ENCODE results near the gene TRMO.

TRMO gene

GRCh38 chr9:97892421-97892820, 29.9 kb downstream of the TRMO start:
- Histone ChIP-seq H3K4me1 (ENCODE audit: control insufficient read depth, insufficient read depth, low read length) (no peaks in the 10 kb centered on the region), H3K4me3 (ENCODE audit: low read length) (no peak overlapping the region), H3K27ac (ENCODE audit: low read depth, low read length) (no peak overlapping the region), H3K36me3 (ENCODE audit: control insufficient read depth, insufficient read depth, low read length) (no peaks in the 10 kb centered on the region), H3K27me3 (ENCODE audit: control insufficient read depth, insufficient read depth, low read length) (no peaks in the 10 kb centered on the region), H3K9ac (ENCODE audit: low read length) (no peak overlapping the region)

GRCh38 chr9:97891736-97892135, 30.6 kb downstream of the TRMO start:
- H3K27me3 ChIP-seq (ENCODE audit: control insufficient read depth, insufficient read depth, low read length): no peaks in the 10 kb centered on the region
- no peaks in the 10 kb centered on the region for H3K36me3 ChIP-seq (ENCODE audit: control insufficient read depth, insufficient read depth, low read length)
- H3K9ac ChIP-seq (ENCODE audit: low read length): no peak overlapping the region
- H3K4me1 ChIP-seq (ENCODE audit: control insufficient read depth, insufficient read depth, low read length): no peaks in the 10 kb centered on the region
- no peak overlapping the region for H3K4me3 ChIP-seq (ENCODE audit: low read length)
- H3K27ac ChIP-seq (ENCODE audit: low read depth, low read length): no peak overlapping the region

GRCh38 chr9:97889941-97890887, 32.1 kb downstream of the TRMO start:
- H3K36me3 ChIP-seq (ENCODE audit: control insufficient read depth, insufficient read depth, low read length): no peaks in the 10 kb centered on the region

GRCh38 chr9:97880336-97880735, 42.0 kb downstream of the TRMO start:
- Histone ChIP-seq H3K36me3 (ENCODE audit: control insufficient read depth, insufficient read depth, low read length) (no peaks in the 10 kb centered on the region), H3K27ac (ENCODE audit: low read depth, low read length) (no peak overlapping the region), H3K27me3 (ENCODE audit: control insufficient read depth, insufficient read depth, low read length) (no peaks in the 10 kb centered on the region), H3K4me3 (ENCODE audit: low read length) (no peak overlapping the region), H3K4me1 (ENCODE audit: control insufficient read depth, insufficient read depth, low read length) (no peaks in the 10 kb centered on the region), H3K9ac (ENCODE audit: low read length) (no peak overlapping the region)

More at GRCh38 chr9:97889941-97890887, 32.1 kb downstream of the TRMO start:
- no peak overlapping the region for H3K9ac ChIP-seq (ENCODE audit: low read length)
- H3K27ac ChIP-seq (ENCODE audit: low read depth, low read length): no peak overlapping the region
- no peaks in the 10 kb centered on the region for H3K4me1 ChIP-seq (ENCODE audit: control insufficient read depth, insufficient read depth, low read length)
- no peaks in the 10 kb centered on the region for H3K27me3 ChIP-seq (ENCODE audit: control insufficient read depth, insufficient read depth, low read length)
- H3K4me3 ChIP-seq (ENCODE audit: low read length): no peak overlapping the region

- no peaks in the 10 kb centered on the region for H3K36me3 ChIP-seq (ENCODE audit: control insufficient read depth, insufficient read depth, low read length)
- no peaks in the 10 kb centered on the region for H3K27me3 ChIP-seq (ENCODE audit: control insufficient read depth, insufficient read depth, low read length)
- no peak overlapping the region for H3K27ac ChIP-seq (ENCODE audit: low read depth, low read length)
- no peaks in the 10 kb centered on the region for H3K4me1 ChIP-seq (ENCODE audit: control insufficient read depth, insufficient read depth, low read length)
- no peak overlapping the region for H3K9ac ChIP-seq (ENCODE audit: low read length)
- no peak overlapping the region for H3K4me3 ChIP-seq (ENCODE audit: low read length)
Measured at GRCh38 chr9:97876061-97876460, 46.2 kb downstream of the TRMO start.

- H3K27ac ChIP-seq (ENCODE audit: low read depth, low read length): no peak overlapping the region
- H3K9ac ChIP-seq (ENCODE audit: low read length): no peak overlapping the region
- H3K4me1 ChIP-seq (ENCODE audit: control insufficient read depth, insufficient read depth, low read length): no peaks in the 10 kb centered on the region
- H3K36me3 ChIP-seq (ENCODE audit: control insufficient read depth, insufficient read depth, low read length): no peaks in the 10 kb centered on the region
- H3K4me3 ChIP-seq (ENCODE audit: low read length): no peak overlapping the region
- no peaks in the 10 kb centered on the region for H3K27me3 ChIP-seq (ENCODE audit: control insufficient read depth, insufficient read depth, low read length)
Measured at GRCh38 chr9:97875111-97875510, 47.2 kb downstream of the TRMO start.

GRCh38 chr9:97874624-97875023, 47.7 kb downstream of the TRMO start:
- no peaks in the 10 kb centered on the region for H3K4me1 ChIP-seq (ENCODE audit: control insufficient read depth, insufficient read depth, low read length)

GRCh38 chr9:97873882-97874281, 48.4 kb downstream of the TRMO start:
- Histone ChIP-seq H3K27ac (ENCODE audit: low read depth, low read length) (no peak overlapping the region), H3K4me1 (ENCODE audit: control insufficient read depth, insufficient read depth, low read length) (no peaks in the 10 kb centered on the region), H3K9ac (ENCODE audit: low read length) (no peak overlapping the region), H3K27me3 (ENCODE audit: control insufficient read depth, insufficient read depth, low read length) (no peaks in the 10 kb centered on the region), H3K4me3 (ENCODE audit: low read length) (no peak overlapping the region), H3K36me3 (ENCODE audit: control insufficient read depth, insufficient read depth, low read length) (no peaks in the 10 kb centered on the region)

More at GRCh38 chr9:97874624-97875023, 47.7 kb downstream of the TRMO start:
- Histone ChIP-seq H3K27ac (ENCODE audit: low read depth, low read length) (no peak overlapping the region), H3K4me3 (ENCODE audit: low read length) (no peak overlapping the region), H3K9ac (ENCODE audit: low read length) (no peak overlapping the region), H3K27me3 (ENCODE audit: control insufficient read depth, insufficient read depth, low read length) (no peaks in the 10 kb centered on the region), H3K36me3 (ENCODE audit: control insufficient read depth, insufficient read depth, low read length) (no peaks in the 10 kb centered on the region)

- H3K27me3 ChIP-seq (ENCODE audit: control insufficient read depth, insufficient read depth, low read length): no peaks in the 10 kb centered on the region
- no peak overlapping the region for H3K9ac ChIP-seq (ENCODE audit: low read length)
- H3K4me1 ChIP-seq (ENCODE audit: control insufficient read depth, insufficient read depth, low read length): no peaks in the 10 kb centered on the region
- H3K36me3 ChIP-seq (ENCODE audit: control insufficient read depth, insufficient read depth, low read length): no peaks in the 10 kb centered on the region
- H3K27ac ChIP-seq (ENCODE audit: low read depth, low read length): no peak overlapping the region
- no peak overlapping the region for H3K4me3 ChIP-seq (ENCODE audit: low read length)
Measured at GRCh38 chr9:97873425-97873824, 48.9 kb downstream of the TRMO start.

- Histone ChIP-seq H3K9ac (ENCODE audit: low read length) (no peak overlapping the region), H3K27me3 (ENCODE audit: control insufficient read depth, insufficient read depth, low read length) (no peaks in the 10 kb centered on the region), H3K4me1 (ENCODE audit: control insufficient read depth, insufficient read depth, low read length) (no peaks in the 10 kb centered on the region), H3K36me3 (ENCODE audit: control insufficient read depth, insufficient read depth, low read length) (no peaks in the 10 kb centered on the region), H3K27ac (ENCODE audit: low read depth, low read length) (no peak overlapping the region), H3K4me3 (ENCODE audit: low read length) (no peak overlapping the region)
Measured at GRCh38 chr9:97868859-97869258, 53.4 kb downstream of the TRMO start.

GRCh38 chr9:97866848-97867247, 55.5 kb downstream of the TRMO start:
- Histone ChIP-seq H3K27me3 (ENCODE audit: control insufficient read depth, insufficient read depth, low read length) (no peaks in the 10 kb centered on the region), H3K9ac (ENCODE audit: low read length) (no peak overlapping the region), H3K36me3 (ENCODE audit: control insufficient read depth, insufficient read depth, low read length) (no peaks in the 10 kb centered on the region), H3K4me1 (ENCODE audit: control insufficient read depth, insufficient read depth, low read length) (no peaks in the 10 kb centered on the region), H3K4me3 (ENCODE audit: low read length) (no peak overlapping the region), H3K27ac (ENCODE audit: low read depth, low read length) (no peak overlapping the region)

GRCh38 chr9:97866300-97866699, 56.0 kb downstream of the TRMO start:
- Histone ChIP-seq H3K36me3 (ENCODE audit: control insufficient read depth, insufficient read depth, low read length) (no peaks in the 10 kb centered on the region), H3K9ac (ENCODE audit: low read length) (no peak overlapping the region), H3K4me3 (ENCODE audit: low read length) (no peak overlapping the region), H3K27me3 (ENCODE audit: control insufficient read depth, insufficient read depth, low read length) (no peaks in the 10 kb centered on the region), H3K4me1 (ENCODE audit: control insufficient read depth, insufficient read depth, low read length) (no peaks in the 10 kb centered on the region), H3K27ac (ENCODE audit: low read depth, low read length) (no peak overlapping the region)

- Histone ChIP-seq H3K36me3 (ENCODE audit: control insufficient read depth, insufficient read depth, low read length) (no peaks in the 10 kb centered on the region), H3K4me1 (ENCODE audit: control insufficient read depth, insufficient read depth, low read length) (no peaks in the 10 kb centered on the region), H3K9ac (ENCODE audit: low read length) (no peak overlapping the region), H3K4me3 (ENCODE audit: low read length) (no peak overlapping the region), H3K27me3 (ENCODE audit: control insufficient read depth, insufficient read depth, low read length) (peaks cover 10% of the 10 kb centered on the region), H3K27ac (ENCODE audit: low read depth, low read length) (no peak overlapping the region)
Measured at GRCh38 chr9:97864396-97864795, 57.9 kb downstream of the TRMO start.

All from rectal smooth muscle tissue (tissue), 1 donor.